ENCODE data around the gene CDH4. TPM values are rescaled to one million over a fixed set of nuclear protein-coding genes. Genes with fewer than 3 reads are reported as not detected.

Gene CDH4
- total RNA-seq, 1 experiment from 2014 or later: 3.9 TPM

DNA sequence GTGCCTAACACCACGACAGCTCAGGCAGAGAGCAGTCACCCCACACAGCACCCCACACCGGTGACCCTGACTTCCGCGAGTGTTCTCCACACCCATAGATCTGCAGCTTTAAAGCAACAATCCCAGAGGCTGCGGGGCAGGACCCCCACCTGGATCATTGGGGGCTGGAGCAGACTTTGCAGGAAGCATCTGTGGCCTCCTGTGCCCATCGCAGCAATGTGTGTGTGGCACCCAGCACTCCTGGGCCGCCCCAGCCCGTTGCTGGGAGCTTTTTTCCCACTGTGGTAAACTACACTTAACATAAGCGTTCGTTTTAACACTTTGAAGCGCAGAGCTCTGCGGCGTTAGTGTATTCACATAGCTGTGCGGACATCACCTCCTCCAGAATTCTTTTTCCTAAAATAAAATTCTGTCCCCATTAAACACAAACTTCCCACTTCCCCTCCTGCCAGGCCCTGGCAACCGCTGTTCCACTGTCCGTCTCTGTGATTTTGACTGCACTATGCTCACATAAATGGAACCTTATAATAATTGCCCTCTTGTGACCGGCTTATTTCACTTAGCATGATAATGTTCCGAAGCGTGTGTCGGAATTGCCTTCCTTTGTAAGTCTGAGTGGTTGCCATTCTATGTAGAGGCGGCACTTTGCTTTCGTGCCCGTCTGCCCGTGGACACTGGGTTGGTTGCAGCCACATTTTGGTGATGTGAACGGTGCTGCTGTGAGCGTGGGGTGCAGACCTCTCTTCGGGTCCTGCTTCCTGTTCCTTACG lies 382.5 kb downstream of the CDH4 start:
- Histone ChIP-seq H3K36me3 (replicated peaks; ENCODE audit: control insufficient read depth, insufficient read depth, low read length) (no peaks in the 10 kb centered on the region), H3K27me3 (ENCODE audit: control insufficient read depth, insufficient read depth, low read length) (no peaks in the 10 kb centered on the region; the same call in 1 of the 2 replicates), H3K4me3 (ENCODE audit: insufficient read depth, low read depth, low read length) (no peak overlapping the region)
- DNase-seq: no peak

GRCh38 chr20:61635721-61636455 lies 383.8 kb downstream of the CDH4 start:
- peak; percentile 79 for DNase-seq
- H3K27me3 ChIP-seq (ENCODE audit: control insufficient read depth, insufficient read depth, low read length): no peaks in the 10 kb centered on the region; the same call in 1 of the 2 replicates
- H3K4me3 ChIP-seq (ENCODE audit: insufficient read depth, low read depth, low read length): no peak overlapping the region
- H3K36me3 ChIP-seq (replicated peaks; ENCODE audit: control insufficient read depth, insufficient read depth, low read length): no peaks in the 10 kb centered on the region

GRCh38 chr20:61636531-61637116 lies 384.6 kb downstream of the CDH4 start:
- H3K4me3 ChIP-seq (ENCODE audit: insufficient read depth, low read depth, low read length): no peak overlapping the region
- H3K27me3 ChIP-seq (ENCODE audit: control insufficient read depth, insufficient read depth, low read length): no peaks in the 10 kb centered on the region; the same call in 1 of the 2 replicates
- DNase-seq: peak; percentile 78
- H3K36me3 ChIP-seq (replicated peaks; ENCODE audit: control insufficient read depth, insufficient read depth, low read length): no peaks in the 10 kb centered on the region

- Histone ChIP-seq H3K4me3 (ENCODE audit: insufficient read depth, low read depth, low read length) (no peak overlapping the region), H3K27me3 (ENCODE audit: control insufficient read depth, insufficient read depth, low read length) (peaks cover under 1% of the 10 kb centered on the region; the same call in 1 of the 2 replicates), H3K36me3 (replicated peaks; ENCODE audit: control insufficient read depth, insufficient read depth, low read length) (no peaks in the 10 kb centered on the region)
- no peak for DNase-seq
These were observed 386.9 kb downstream of the CDH4 start for GRCh38 chr20:61638802-61639585.

- no peak overlapping the region for H3K4me3 ChIP-seq (ENCODE audit: insufficient read depth, low read depth, low read length)
- peaks cover 2% of the 10 kb centered on the region; the same call in 1 of the 2 replicates for H3K27me3 ChIP-seq (ENCODE audit: control insufficient read depth, insufficient read depth, low read length)
- no peaks in the 10 kb centered on the region for H3K36me3 ChIP-seq (replicated peaks; ENCODE audit: control insufficient read depth, insufficient read depth, low read length)
- no peak for DNase-seq
These were observed 388.2 kb downstream of the CDH4 start for GRCh38 chr20:61640131-61640870.

- Histone ChIP-seq H3K36me3 (replicated peaks; ENCODE audit: control insufficient read depth, insufficient read depth, low read length) (no peaks in the 10 kb centered on the region), H3K4me3 (ENCODE audit: insufficient read depth, low read depth, low read length) (no peak overlapping the region), H3K27me3 (ENCODE audit: control insufficient read depth, insufficient read depth, low read length) (peaks cover 2% of the 10 kb centered on the region; the same call in 1 of the 2 replicates)
- no peak for DNase-seq
These were observed 388.8 kb downstream of the CDH4 start for GRCh38 chr20:61640871-61641245.

DNA sequence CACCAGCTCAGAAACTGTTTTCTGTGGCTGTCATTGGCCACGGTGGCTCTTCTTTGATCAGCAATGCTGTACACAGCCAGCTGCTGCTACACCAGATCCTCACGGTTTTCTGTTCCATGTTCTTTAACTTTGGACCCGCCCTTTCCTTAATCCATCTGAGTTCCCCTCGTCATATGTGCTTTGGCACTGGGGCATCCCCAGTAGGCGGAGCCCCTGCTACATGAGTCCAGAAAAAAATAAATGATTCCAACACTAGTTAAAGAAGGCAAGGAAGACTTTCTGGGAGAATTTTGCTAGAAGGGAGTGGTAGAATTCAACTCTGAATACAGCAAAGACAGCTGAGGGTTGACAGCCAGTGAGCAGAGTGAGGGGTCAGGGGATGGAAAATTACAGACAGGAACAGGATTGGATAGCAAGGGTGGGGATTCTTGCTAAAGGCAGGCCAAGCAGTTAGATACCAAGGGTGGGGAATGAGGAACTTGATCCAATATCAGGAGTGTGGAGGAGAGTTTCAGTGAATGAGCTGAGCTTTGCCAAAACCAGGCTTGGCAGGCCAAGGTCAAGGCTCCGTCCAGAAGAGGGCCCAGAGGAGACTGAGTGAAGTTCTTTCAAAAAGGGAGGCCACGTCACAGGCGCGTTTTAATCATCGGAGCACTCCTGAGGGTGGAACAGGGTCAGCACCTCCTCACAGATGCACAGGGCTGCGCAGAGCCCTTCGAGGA lies 391.8 kb downstream of the CDH4 start:
- H3K36me3 ChIP-seq (replicated peaks; ENCODE audit: control insufficient read depth, insufficient read depth, low read length): no peaks in the 10 kb centered on the region
- DNase-seq: no peak
- H3K27me3 ChIP-seq (ENCODE audit: control insufficient read depth, insufficient read depth, low read length): peaks cover 2% of the 10 kb centered on the region; the same call in 1 of the 2 replicates
- no peak overlapping the region for H3K4me3 ChIP-seq (ENCODE audit: insufficient read depth, low read depth, low read length)

DNA sequence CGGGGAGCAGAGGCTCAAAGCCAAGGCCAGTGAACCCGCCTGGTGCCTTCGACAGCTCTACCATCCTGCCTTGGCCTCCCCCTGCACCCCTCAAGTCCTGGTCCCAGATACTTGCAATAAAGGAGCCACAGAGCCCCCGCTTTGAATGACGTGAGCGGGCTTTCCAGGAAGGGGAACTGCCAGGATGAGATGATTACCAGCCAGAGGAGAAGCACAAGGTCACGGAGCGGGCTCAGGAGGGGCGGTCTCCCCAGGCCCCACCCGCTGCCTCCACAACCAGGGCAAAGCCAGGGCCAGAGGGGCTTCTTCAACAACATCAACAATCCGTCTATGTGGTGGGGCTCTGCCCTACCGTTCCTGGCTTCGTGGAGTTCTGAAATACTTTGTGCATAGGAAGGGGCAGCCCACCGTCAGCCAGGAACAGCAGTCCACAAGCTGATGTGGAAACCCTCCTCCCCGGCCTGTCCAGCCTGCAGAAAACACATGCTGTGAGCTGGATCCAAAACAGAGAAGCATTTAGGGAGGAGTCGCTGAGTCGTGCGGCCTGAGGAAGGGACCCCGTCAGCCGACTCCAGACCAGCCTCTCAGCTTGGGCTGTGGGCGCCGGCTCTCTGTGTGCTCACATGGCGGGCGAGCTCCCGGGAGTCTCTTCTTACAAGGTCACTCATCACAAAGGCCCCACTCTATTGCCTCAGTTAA lies 392.5 kb downstream of the CDH4 start:
- DNase-seq: no peak
- Histone ChIP-seq H3K4me3 (ENCODE audit: insufficient read depth, low read depth, low read length) (no peak overlapping the region), H3K27me3 (ENCODE audit: control insufficient read depth, insufficient read depth, low read length) (peaks cover 2% of the 10 kb centered on the region; the same call in 1 of the 2 replicates), H3K36me3 (replicated peaks; ENCODE audit: control insufficient read depth, insufficient read depth, low read length) (no peaks in the 10 kb centered on the region)

- H3K4me3 ChIP-seq (ENCODE audit: insufficient read depth, low read depth, low read length): no peak overlapping the region
- peaks cover 2% of the 10 kb centered on the region; the same call in 1 of the 2 replicates for H3K27me3 ChIP-seq (ENCODE audit: control insufficient read depth, insufficient read depth, low read length)
- no peak for DNase-seq
- H3K36me3 ChIP-seq (replicated peaks; ENCODE audit: control insufficient read depth, insufficient read depth, low read length): no peaks in the 10 kb centered on the region
These were observed 393.7 kb downstream of the CDH4 start for GRCh38 chr20:61645732-61646131.

- Histone ChIP-seq H3K27me3 (ENCODE audit: control insufficient read depth, insufficient read depth, low read length) (peaks cover 2% of the 10 kb centered on the region; the same call in 1 of the 2 replicates), H3K36me3 (replicated peaks; ENCODE audit: control insufficient read depth, insufficient read depth, low read length) (no peaks in the 10 kb centered on the region), H3K4me3 (ENCODE audit: insufficient read depth, low read depth, low read length) (no peak overlapping the region)
- DNase-seq: no peak
These were observed 394.4 kb downstream of the CDH4 start for GRCh38 chr20:61646453-61646852.

DNA sequence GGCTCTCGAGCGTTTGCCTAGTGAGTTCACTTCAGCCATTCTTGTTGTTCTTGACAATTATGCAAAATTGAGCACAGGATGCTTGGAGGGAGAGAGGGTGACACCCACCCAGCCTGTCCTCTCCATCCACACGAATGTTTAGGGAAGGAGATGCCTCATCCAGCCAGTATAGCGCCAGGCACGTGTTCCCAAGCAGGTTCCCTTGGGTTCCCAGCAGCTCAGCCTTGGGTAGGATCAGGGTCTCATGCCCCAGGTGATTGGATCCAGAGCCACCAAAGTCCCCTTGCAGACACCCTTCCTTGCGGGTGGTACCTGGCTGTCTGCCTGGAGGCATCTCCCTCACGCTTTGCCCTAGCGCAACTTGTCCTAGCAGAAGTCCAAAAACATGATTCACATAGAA lies 394.9 kb downstream of the CDH4 start:
- H3K36me3 ChIP-seq (replicated peaks; ENCODE audit: control insufficient read depth, insufficient read depth, low read length): no peaks in the 10 kb centered on the region
- no peak overlapping the region for H3K4me3 ChIP-seq (ENCODE audit: insufficient read depth, low read depth, low read length)
- no peak for DNase-seq
- H3K27me3 ChIP-seq (ENCODE audit: control insufficient read depth, insufficient read depth, low read length): peaks cover 2% of the 10 kb centered on the region; the same call in 1 of the 2 replicates

GRCh38 chr20:61647702-61648101 lies 395.6 kb downstream of the CDH4 start:
- H3K4me3 ChIP-seq (ENCODE audit: insufficient read depth, low read depth, low read length): no peak overlapping the region
- peaks cover 2% of the 10 kb centered on the region; the same call in 1 of the 2 replicates for H3K27me3 ChIP-seq (ENCODE audit: control insufficient read depth, insufficient read depth, low read length)
- no peak for DNase-seq
- H3K36me3 ChIP-seq (replicated peaks; ENCODE audit: control insufficient read depth, insufficient read depth, low read length): no peaks in the 10 kb centered on the region
